ENCODE data around the gene OR5H14.
"Not testable (repeated sequence)": the region's sequence is repeated elsewhere in the genome, so short reads cannot be mapped to it uniquely, and the experiment has no call there.

The OR5H14 gene

DNA sequence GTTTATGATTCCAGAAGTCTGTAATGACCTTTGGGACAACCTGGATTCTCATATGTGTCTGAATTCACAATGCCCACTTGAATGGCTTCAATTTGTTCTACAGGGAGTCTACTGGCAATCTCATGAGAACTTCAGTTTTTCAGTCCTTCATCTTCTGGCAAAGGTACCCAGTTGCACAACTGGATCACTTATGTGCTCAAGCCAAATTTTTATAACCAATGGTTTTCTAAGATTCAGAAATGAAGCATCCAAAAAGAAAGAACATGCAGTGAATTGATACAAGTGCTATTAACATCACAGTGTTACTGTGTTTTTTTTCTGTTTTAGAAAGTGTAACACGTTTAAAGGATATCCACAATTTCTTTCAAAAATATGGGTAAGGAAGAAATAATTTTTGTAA, at the start of gene OR5H14:
OR5H14 (plus strand) TSS at position 301 of the 400 bp plus-strand sequence. CDS start 1,907 bp downstream, outside the sequence.
- H3K4me3 Mint-ChIP-seq: no peak within 1 kb of the TSS
- H3K36me3 Mint-ChIP-seq: no peaks in the 10 kb centered on the region
- H3K27ac Mint-ChIP-seq: no peak within 1 kb of the TSS
- no peaks in the 10 kb centered on the region for H3K4me1 Mint-ChIP-seq
- DNase-seq (ENCODE audit: low spot score in 2 of 2) (no peak), ATAC-seq (ENCODE audit: low read depth) (no peak)
- H3K27me3 Mint-ChIP-seq: peaks cover 4% of the 10 kb centered on the region
- H3K9me3 Mint-ChIP-seq: peaks cover 1% of the 10 kb centered on the region

DNA sequence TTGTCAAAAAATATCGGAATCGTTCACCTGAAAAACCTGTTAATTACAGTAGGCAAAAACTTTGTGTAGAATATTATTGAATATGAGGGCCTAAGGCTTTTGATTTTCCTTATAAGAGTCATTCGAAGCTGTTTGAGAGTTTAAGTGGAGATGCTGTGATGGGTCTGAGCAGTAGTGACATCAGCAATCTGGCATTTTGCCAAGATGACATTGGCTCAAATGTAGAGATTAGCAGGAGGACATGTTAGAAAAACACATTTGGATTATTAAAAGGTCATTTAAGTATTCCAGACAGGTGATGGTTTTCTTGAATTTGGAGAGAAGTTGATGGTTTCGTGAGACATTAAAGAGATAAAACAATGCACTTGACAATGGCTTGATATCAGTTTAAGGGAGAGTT, 47.4 kb upstream of the OR5H14 start:
- H3K27me3 Mint-ChIP-seq: peaks cover 2% of the 10 kb centered on the region
- H3K4me1 Mint-ChIP-seq: no peaks in the 10 kb centered on the region
- no peak for ATAC-seq (ENCODE audit: low read depth)
- H3K9me3 Mint-ChIP-seq: peaks cover 2% of the 10 kb centered on the region
- no peak for DNase-seq (ENCODE audit: low spot score in 2 of 2)
- H3K36me3 Mint-ChIP-seq: no peaks in the 10 kb centered on the region
- no peak overlapping the region for H3K27ac Mint-ChIP-seq
- no peak overlapping the region for H3K4me3 Mint-ChIP-seq

DNA sequence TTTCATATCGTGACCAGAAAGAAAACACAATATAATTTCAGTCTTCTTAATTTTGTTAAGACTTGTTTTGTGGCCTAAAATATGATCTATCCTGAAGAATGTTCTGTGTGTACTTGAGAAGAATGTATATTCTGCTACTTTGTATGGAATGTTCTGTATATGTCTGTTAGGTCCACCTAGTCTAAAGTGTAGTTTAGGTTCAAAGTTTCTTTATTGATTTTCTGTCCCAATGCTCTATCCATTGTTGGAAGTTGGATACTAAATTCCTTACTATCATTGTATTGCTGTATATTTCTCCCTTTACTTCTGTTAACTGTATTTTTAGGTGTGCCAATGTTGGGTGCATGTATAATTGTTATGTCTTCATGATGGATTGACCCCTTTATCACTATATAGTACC, 39.1 kb upstream of the OR5H14 start:
- H3K9me3 Mint-ChIP-seq: peaks cover 3% of the 10 kb centered on the region
- H3K27me3 Mint-ChIP-seq: no peaks in the 10 kb centered on the region
- no peak for DNase-seq (ENCODE audit: low spot score in 2 of 2)
- H3K36me3 Mint-ChIP-seq: no peaks in the 10 kb centered on the region
- no peak overlapping the region for H3K27ac Mint-ChIP-seq
- no peaks in the 10 kb centered on the region for H3K4me1 Mint-ChIP-seq
- ATAC-seq (ENCODE audit: low read depth): no peak
- no peak overlapping the region for H3K4me3 Mint-ChIP-seq

DNA sequence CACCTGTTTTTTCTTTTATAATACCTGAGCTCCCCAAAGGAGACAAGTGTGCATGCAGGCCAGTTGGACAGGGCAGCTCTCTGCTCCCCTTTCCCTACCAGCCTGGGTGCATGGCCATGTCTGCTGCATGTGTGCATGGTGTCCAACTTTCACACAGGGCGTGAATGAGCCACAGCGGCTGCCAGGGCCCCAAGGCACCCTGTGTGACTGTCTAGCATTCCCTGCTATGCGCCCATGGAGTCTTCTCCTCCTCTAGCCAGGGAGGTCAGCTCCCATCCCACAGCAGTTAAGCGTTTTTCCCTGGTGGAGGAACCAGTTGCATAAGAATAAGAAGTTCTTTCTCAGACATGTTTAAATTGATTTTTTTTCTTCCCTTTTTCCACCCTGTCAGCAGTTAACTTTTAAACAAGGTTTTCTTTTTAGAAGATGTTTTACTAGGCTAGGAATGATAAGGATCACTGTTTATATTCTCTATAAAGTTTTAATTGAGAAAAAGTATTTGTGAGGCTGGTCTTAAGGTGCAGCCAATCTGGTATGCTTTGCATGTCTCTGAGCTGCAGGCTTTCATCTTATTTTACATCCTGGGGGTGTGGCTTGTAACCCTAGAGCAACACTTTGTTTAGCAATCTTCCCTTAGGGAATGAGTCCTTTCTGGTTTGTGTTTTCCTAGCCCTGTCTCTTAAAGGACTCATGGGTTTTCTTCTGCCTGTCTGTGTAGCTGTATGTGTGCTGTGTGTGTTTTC, 37.3 kb upstream of the OR5H14 start:
- peaks cover 4% of the 10 kb centered on the region for H3K9me3 Mint-ChIP-seq
- H3K4me3 Mint-ChIP-seq: no peak overlapping the region
- DNase-seq (ENCODE audit: low spot score in 2 of 2): no peak
- H3K36me3 Mint-ChIP-seq: no peaks in the 10 kb centered on the region
- no peak for ATAC-seq (ENCODE audit: low read depth)
- H3K27me3 Mint-ChIP-seq: no peaks in the 10 kb centered on the region
- no peak overlapping the region for H3K27ac Mint-ChIP-seq
- H3K4me1 Mint-ChIP-seq: no peaks in the 10 kb centered on the region

DNA sequence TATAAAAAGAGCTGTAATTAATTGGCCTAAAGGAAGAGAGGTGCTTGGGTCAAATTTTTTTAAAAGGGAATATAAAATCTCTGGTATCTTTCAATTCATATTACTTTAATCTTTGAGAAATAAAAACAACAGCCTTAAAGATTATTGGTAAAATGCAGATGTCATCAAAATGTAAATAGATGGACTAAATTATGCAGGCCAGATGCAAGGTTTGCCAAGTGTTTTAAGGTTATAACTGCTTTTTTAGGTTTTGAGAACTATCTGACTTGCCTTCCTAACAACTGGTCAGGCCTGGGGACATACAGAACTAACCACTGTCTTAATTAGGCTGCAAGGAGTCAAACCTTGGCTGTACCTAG, 36.8 kb upstream of the OR5H14 start:
- H3K36me3 Mint-ChIP-seq: no peaks in the 10 kb centered on the region

DNA sequence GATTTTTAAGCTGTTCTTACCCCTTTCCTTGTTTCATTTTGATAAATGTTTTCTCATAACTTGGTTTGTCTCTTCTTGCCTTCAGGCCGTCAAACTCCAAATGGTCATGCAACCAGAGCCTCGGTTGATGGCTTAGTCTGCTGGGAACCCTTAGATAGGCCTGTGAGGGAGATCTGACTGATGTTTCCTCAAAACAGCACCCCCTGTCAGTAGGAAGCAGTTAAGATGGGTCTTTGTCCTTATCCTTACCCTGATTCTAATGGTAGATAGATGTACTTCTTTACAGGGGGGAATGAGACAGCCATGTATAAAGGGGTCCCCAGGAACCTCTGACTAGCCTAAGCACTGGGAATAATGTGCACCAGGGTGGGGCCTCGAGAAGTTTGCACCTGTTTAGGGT, 33.0 kb upstream of the OR5H14 start:
- no peak overlapping the region for H3K4me3 Mint-ChIP-seq
- H3K27me3 Mint-ChIP-seq: peaks cover 2% of the 10 kb centered on the region
- ATAC-seq (ENCODE audit: low read depth) (no peak), DNase-seq (ENCODE audit: low spot score in 2 of 2) (no peak)
- H3K4me1 Mint-ChIP-seq: no peaks in the 10 kb centered on the region
- H3K36me3 Mint-ChIP-seq: no peaks in the 10 kb centered on the region
- H3K27ac Mint-ChIP-seq: no peak overlapping the region
- peaks cover 11% of the 10 kb centered on the region for H3K9me3 Mint-ChIP-seq

More for the DNA sequence above, 36.8 kb upstream of the OR5H14 start:
- H3K27me3 Mint-ChIP-seq: no peaks in the 10 kb centered on the region
- ATAC-seq (ENCODE audit: low read depth): no peak
- DNase-seq (ENCODE audit: low spot score in 2 of 2): no peak
- H3K9me3 Mint-ChIP-seq: peaks cover 4% of the 10 kb centered on the region
- H3K4me1 Mint-ChIP-seq: no peaks in the 10 kb centered on the region
- no peak overlapping the region for H3K27ac Mint-ChIP-seq
- no peak overlapping the region for H3K4me3 Mint-ChIP-seq

DNA sequence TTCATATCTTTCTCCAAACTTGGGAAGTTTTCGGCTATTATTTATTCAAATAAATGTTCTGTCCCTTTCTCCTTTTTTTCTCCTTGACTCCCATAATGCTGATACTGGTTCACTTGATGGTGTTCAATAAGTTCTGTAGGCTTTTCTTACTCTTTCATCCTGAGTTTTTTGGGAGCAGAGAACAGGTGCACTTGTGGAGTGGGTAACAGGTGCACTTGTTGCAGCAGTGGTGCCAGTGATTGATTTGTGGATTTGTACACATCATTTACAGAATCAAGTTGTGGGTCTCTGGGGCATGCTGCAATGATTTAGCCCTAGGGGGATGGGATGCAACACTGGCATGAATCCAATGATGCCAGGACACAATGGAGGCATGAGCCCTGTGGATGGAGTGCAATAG, 31.6 kb upstream of the OR5H14 start:
- no peak overlapping the region for H3K27ac Mint-ChIP-seq
- ATAC-seq (ENCODE audit: low read depth) (no peak), DNase-seq (ENCODE audit: low spot score in 2 of 2) (no peak)
- H3K4me1 Mint-ChIP-seq: no peaks in the 10 kb centered on the region
- H3K27me3 Mint-ChIP-seq: peaks cover 2% of the 10 kb centered on the region
- no peak overlapping the region for H3K4me3 Mint-ChIP-seq
- no peaks in the 10 kb centered on the region for H3K36me3 Mint-ChIP-seq
- peaks cover 9% of the 10 kb centered on the region for H3K9me3 Mint-ChIP-seq

DNA sequence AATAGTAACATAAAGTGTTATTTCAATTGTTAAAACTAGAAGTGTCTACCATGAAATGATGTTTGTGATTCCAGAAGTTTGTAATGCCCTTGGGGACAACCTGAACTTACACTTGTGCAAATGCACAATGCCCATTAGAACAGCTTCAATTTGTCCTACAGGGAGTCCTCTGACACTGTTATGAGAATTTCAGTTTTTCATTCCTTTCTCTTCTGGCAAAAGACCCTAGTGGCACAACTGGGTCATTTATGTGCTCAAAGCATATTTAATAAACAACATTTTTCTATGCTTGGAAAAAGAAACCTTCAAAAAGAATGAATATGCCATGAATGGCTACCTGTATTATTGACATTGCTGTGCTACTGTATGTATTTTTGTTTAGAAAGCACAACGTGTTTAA, 16.9 kb upstream of the OR5H14 start, which contains the start of gene OR5H1:
OR5H1 (plus strand) TSS at position 301 of the 400 bp plus-strand sequence. CDS start 1,977 bp downstream, outside the sequence.
- no peaks in the 10 kb centered on the region for H3K27me3 Mint-ChIP-seq
- DNase-seq (ENCODE audit: low spot score in 2 of 2): no peak
- H3K36me3 Mint-ChIP-seq: no peaks in the 10 kb centered on the region
- ATAC-seq (ENCODE audit: low read depth): no peak
- H3K4me1 Mint-ChIP-seq: peaks cover 3% of the 10 kb centered on the region
- no peak within 1 kb of the TSS for H3K27ac Mint-ChIP-seq
- H3K4me3 Mint-ChIP-seq: no peak within 1 kb of the TSS
- H3K9me3 Mint-ChIP-seq: peaks cover 2% of the 10 kb centered on the region

DNA sequence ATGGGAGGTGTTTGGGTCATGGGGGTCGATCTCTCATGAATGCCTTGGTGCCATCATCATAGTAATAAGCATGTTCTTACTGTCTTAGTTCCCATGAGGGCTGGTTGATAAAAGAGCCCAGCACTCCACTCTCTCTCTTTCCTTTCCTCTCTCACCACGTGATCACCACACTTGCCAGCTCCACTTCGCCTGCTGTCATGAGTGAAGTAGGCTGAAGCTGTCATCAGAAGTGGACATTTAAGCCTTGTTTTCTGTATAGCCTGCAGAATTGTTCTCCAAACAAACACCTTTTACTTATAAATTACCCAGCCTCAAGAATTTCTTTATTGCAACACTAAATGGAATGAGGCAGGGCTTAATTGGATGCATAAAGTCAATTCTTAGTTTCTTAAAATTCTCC, 10.6 kb upstream of the OR5H14 start:
- ATAC-seq (ENCODE audit: low read depth): no peak
- no peaks in the 10 kb centered on the region for H3K27me3 Mint-ChIP-seq

DNA sequence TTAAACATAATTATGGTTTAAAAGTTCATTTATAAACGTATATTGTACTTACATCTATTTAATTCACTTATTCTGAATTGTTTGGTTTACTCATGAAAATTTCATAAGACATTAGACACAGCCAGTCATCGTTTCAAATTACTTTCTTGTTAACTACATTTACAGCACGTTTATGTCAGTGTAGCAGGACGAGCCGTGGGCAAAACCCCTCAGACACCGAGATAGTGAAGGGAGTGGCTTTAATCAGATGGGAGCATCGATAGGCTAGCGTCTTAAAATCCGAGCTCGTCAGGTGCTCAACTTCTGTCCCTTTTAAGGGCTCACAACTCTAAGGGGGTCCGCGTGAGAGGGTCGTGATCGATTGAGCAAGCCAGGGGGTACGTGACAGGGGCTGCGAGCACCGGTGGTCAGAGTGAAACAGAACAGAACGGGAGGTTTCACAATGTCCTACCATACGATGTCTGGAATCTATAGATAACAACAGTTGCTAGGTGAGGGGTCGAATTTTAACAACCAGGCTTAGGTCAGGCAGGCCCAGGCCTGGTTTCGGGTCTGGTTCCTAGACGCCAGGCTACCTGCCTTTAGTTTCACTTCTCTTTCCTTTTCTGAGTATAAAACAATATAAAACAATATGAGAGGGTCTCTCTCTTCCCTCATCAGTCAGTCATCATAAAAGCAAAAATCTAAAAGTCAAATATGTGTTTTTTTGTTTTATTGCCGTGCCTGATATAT, 9.3 kb upstream of the OR5H14 start:
- not testable (repeated sequence) for H3K4me1 Mint-ChIP-seq; H3K4me3 Mint-ChIP-seq; H3K27me3 Mint-ChIP-seq; DNase-seq (ENCODE audit: low spot score in 2 of 2); H3K27ac Mint-ChIP-seq; H3K36me3 Mint-ChIP-seq; ATAC-seq (ENCODE audit: low read depth); H3K9me3 Mint-ChIP-seq

More for the DNA sequence above, 10.6 kb upstream of the OR5H14 start:
- H3K4me3 Mint-ChIP-seq: no peak overlapping the region
- no peaks in the 10 kb centered on the region for H3K4me1 Mint-ChIP-seq
- H3K9me3 Mint-ChIP-seq: no peaks in the 10 kb centered on the region
- H3K27ac Mint-ChIP-seq: no peak overlapping the region
- no peaks in the 10 kb centered on the region for H3K36me3 Mint-ChIP-seq
- DNase-seq (ENCODE audit: low spot score in 2 of 2): no peak

DNA sequence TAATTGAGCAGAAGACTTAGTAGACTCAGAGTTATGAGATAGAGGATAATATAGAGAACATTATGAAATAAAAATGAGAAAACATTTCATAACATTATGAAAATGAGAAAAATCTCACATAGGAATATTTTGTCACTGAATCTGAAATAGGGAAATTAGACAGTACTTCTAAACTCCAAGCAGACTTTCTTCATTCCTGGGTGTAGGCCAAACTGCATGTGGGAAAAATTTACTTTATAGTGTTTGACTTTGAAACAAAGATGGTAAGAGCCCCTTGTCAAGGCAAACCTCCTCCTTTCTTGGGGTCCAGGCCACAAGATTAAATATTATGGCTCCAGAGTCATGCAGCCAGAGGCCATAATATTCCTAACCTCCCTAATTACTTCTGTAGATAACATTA, 6.7 kb upstream of the OR5H14 start:
- Mint-ChIP-seq H3K36me3 (no peaks in the 10 kb centered on the region), H3K27me3 (peaks cover 2% of the 10 kb centered on the region), H3K4me1 (no peaks in the 10 kb centered on the region), H3K9me3 (peaks cover 1% of the 10 kb centered on the region), H3K27ac (no peak overlapping the region), H3K4me3 (no peak overlapping the region)
- DNase-seq (ENCODE audit: low spot score in 2 of 2) (no peak), ATAC-seq (ENCODE audit: low read depth) (no peak)

DNA sequence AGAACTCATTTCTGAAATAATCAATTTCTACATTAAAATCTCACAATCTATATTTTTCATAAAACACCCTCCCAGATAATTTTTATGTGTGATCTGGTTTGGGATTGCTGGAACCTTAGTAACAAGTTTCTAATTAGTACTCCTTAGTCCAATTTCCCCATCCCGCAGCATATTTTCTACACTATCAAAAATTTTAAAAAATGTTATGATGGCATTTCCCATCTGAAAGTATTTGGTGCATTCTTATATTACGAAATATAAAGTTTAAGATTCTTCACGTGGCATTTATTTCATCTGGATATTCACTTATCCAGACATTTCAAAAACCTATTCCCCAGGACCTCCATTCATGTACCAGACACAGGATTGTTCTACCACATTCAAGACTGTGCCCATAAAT, 1.5 kb downstream of the OR5H14 start:
- H3K27ac Mint-ChIP-seq: no peak overlapping the region
- DNase-seq (ENCODE audit: low spot score in 2 of 2): no peak
- H3K4me1 Mint-ChIP-seq: no peaks in the 10 kb centered on the region
- ATAC-seq (ENCODE audit: low read depth): no peak
- H3K36me3 Mint-ChIP-seq: no peaks in the 10 kb centered on the region
- H3K9me3 Mint-ChIP-seq: peaks cover 2% of the 10 kb centered on the region
- peaks cover 4% of the 10 kb centered on the region for H3K27me3 Mint-ChIP-seq
- H3K4me3 Mint-ChIP-seq: no peak overlapping the region

DNA sequence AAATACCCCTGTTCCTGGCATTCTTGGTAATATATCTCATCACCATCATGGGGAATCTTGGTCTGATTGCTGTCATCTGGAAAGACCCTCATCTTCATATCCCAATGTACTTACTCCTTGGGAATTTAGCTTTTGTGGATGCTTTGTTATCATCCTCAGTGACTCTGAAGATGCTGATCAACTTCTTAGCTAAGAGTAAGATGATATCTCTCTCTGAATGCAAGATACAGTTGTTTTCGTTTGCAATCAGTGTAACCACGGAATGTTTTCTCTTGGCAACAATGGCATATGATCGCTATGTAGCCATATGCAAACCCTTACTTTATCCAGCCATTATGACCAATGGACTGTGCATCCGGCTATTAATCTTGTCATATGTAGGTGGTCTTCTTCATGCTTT, 2.2 kb downstream of the OR5H14 start:
- H3K4me1 Mint-ChIP-seq; H3K36me3 Mint-ChIP-seq; H3K9me3 Mint-ChIP-seq; ATAC-seq (ENCODE audit: low read depth); H3K27me3 Mint-ChIP-seq; DNase-seq (ENCODE audit: low spot score in 2 of 2); H3K27ac Mint-ChIP-seq; H3K4me3 Mint-ChIP-seq: not testable (repeated sequence)

DNA sequence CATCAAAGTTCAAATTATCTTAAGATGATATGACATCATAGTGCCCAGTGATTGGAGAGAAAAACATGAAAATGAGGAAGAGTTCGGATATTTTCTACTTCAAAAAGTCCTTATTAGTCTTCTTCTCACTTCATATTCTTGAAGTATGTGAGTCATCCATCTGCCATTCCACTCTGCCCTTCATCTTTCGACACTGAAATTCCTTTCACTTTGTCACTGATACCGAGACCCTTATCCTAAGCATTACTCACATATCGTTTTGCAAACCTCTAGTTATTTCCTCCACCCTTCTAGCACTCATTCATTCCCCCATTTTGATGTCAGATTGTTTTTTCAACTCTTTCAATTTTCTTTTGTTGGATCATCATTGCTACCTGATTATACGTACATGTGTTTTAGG, 4.0 kb downstream of the OR5H14 start:
- Mint-ChIP-seq H3K4me1 (no peaks in the 10 kb centered on the region), H3K9me3 (peaks cover 1% of the 10 kb centered on the region), H3K4me3 (no peak overlapping the region), H3K27me3 (peaks cover 3% of the 10 kb centered on the region), H3K36me3 (no peaks in the 10 kb centered on the region), H3K27ac (no peak overlapping the region)
- no peak for ATAC-seq (ENCODE audit: low read depth)
- DNase-seq (ENCODE audit: low spot score in 2 of 2): no peak

DNA sequence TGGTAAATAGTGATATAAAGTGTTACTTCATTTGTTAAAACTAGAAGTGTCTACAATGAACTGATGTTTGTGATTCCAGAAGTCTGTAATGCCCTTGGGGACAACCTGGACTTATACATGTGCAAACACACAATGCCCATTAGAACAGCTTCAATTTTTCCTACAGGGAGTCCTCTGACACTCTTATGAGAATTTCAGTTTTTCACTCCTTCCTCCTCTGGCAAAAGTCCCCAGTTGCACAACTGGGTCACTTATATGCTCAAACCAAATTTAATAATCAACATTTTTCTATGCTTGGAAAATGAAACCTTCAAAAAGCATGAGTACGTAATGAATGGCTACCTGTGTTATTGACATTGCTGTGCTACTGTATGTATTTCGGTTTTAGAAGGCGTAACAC, 19.1 kb downstream of the OR5H14 start, which contains the start of gene OR5H15:
OR5H15 (plus strand) TSS at position 301 of the 400 bp plus-strand sequence. CDS start 2,004 bp downstream, outside the sequence.
- no peaks in the 10 kb centered on the region for H3K27me3 Mint-ChIP-seq
- H3K9me3 Mint-ChIP-seq: no peaks in the 10 kb centered on the region
- H3K36me3 Mint-ChIP-seq: no peaks in the 10 kb centered on the region
- H3K4me3 Mint-ChIP-seq: no peak within 1 kb of the TSS
- no peaks in the 10 kb centered on the region for H3K4me1 Mint-ChIP-seq
- ATAC-seq (ENCODE audit: low read depth) (no peak), DNase-seq (ENCODE audit: low spot score in 2 of 2) (no peak)
- no peak within 1 kb of the TSS for H3K27ac Mint-ChIP-seq

Data from memory B cell (primary cell).